ENCODE results near the gene AFG3L2. TPM values are rescaled to one million over a fixed set of nuclear protein-coding genes. Genes with fewer than 3 reads are reported as not detected.
A peak's percentile ranks its signal among the peaks of the same experiment; 100 is the strongest.

The AFG3L2 gene
- total and polyA plus RNA-seq, 2 of the 8 experiments (the other 6 are each of a cell fraction or from before 2014, with no cell fraction given): 29.7 to 84.8 TPM

GRCh38 chr18:12307701-12308385 lies 69.2 kb downstream of the AFG3L2 start, which contains the start of gene TUBB6:
TSS of gene TUBB6 (plus strand) at chr18:12308241. CDS start at chr18:12308293, 52 bp downstream.
- Histone ChIP-seq H4K8ac (ENCODE audit: extremely low read depth, insufficient read depth, low read length) (peak within 1 kb of the TSS; percentile 87), H3K14ac (ENCODE audit: insufficient read length) (no peak within 1 kb of the TSS), H2BK15ac (ENCODE audit: low read length) (no peak within 1 kb of the TSS; the same call in 1 of the 2 replicates), H3K23ac (ENCODE audit: insufficient read length) (no peak within 1 kb of the TSS), H3K4me2 (ENCODE audit: insufficient read depth in 1 of 2, low read depth in 2 of 2, low read length in 2 of 2) (peak within 1 kb of the TSS; percentile 78 to 94), H3K9me3 (ENCODE audit: insufficient read depth in 2 of 2, low read depth in 1 of 2, low read length in 1 of 2) (no peaks in the 10 kb centered on the region), H4K5ac (ENCODE audit: insufficient read length, low read depth, low read length) (no peak within 1 kb of the TSS), H4K20me1 (replicated peaks in 1 of 2; ENCODE audit: control insufficient read depth in 1 of 2, insufficient read depth in 2 of 2, low read length in 2 of 2) (peaks cover 0 to 3% of the 10 kb centered on the region in 2 experiments), H3K27ac (ENCODE audit: low read depth, low read length) (no peak within 1 kb of the TSS; the same call in 1 of the 2 replicates), H2AFZ (ENCODE audit: low read length) (0 out of 2 replicates have a peak within 1 kb of the TSS, but pooled peaks have one; percentile 20), H3K36me3 (ENCODE audit: control insufficient read depth in 2 of 4, insufficient read depth in 4 of 4, low read length in 3 of 4) (peaks cover 0 to 22% (median 6%) of the 10 kb centered on the region in 4 experiments; a peak in 4 of 8 replicates), H3K79me2 (ENCODE audit: control insufficient read depth in 1 of 2, insufficient read depth in 2 of 2, low read length in 2 of 2) (peaks cover 0 to 6% of the 10 kb centered on the region in 2 experiments; a peak in 3 of 4 replicates), H3K9ac (replicated peaks in 1 of 4; ENCODE audit: extremely low read depth in 1 of 4, low read depth in 3 of 4, low read length in 3 of 4) (peak within 1 kb of the TSS in 3 of 4 experiments; percentile 36 to 60 (median 42); a peak in 6 of 7 replicates), H3K4me3 (ENCODE audit: extremely low read depth in 1 of 4, insufficient read depth in 2 of 4, low read depth in 3 of 4, low read length in 4 of 4) (peak within 1 kb of the TSS; percentile 63 to 81 (median 70)), H3K23me2 (ENCODE audit: low read depth, low read length) (peaks cover 11% of the 10 kb centered on the region), H2BK120ac (replicated peaks; ENCODE audit: low read depth, low read length) (peak within 1 kb of the TSS; percentile 28), H4K91ac (replicated peaks; ENCODE audit: insufficient read length, low read length) (no peak within 1 kb of the TSS), H3K4ac (replicated peaks; ENCODE audit: insufficient read length, low read depth, low read length) (no peak within 1 kb of the TSS), H3K27me3 (replicated peaks in 1 of 4; ENCODE audit: control insufficient read depth in 3 of 4, extremely low read depth in 1 of 4, insufficient read depth in 3 of 4, low read length in 3 of 4) (peaks cover 0 to 29% (median 20%) of the 10 kb centered on the region in 4 experiments; a peak in 5 of 7 replicates), H3K4me1 (replicated peaks in 1 of 4; ENCODE audit: control insufficient read depth in 3 of 4, insufficient read depth in 4 of 4, low read length in 3 of 4) (peaks cover 0 to 16% (median 12%) of the 10 kb centered on the region in 4 experiments; a peak in 6 of 7 replicates), H2BK5ac (ENCODE audit: low read depth, low read length) (no peak within 1 kb of the TSS), H3K18ac (ENCODE audit: extremely low read depth, low read length) (peak within 1 kb of the TSS; percentile 60), H2BK20ac (ENCODE audit: low read length) (no peak within 1 kb of the TSS), H2AK5ac (ENCODE audit: low read depth, low read length) (no peak within 1 kb of the TSS), H3K79me1 (ENCODE audit: low read depth, low read length) (no peaks in the 10 kb centered on the region), H3K56ac (replicated peaks; ENCODE audit: insufficient read length, low read depth, low read length) (no peak within 1 kb of the TSS), H2BK12ac (ENCODE audit: low read depth, low read length) (no peak within 1 kb of the TSS)
- ChIA-PET CTCF (ENCODE audit: partially characterized antibody) (interaction anchor here (1.4 to 2.6 kb wide), 5 partner anchors 10 to 36 kb away, joined by 3 to 11 read pairs (median 7); no protein-coding TSS in a partner anchor), POLR2A (ENCODE audit: partially characterized antibody) (interaction anchor here (0.8 to 6.1 kb wide), 7 partner anchors 10 to 49 kb away, joined by 3 to 49 read pairs (median 3); no protein-coding TSS in a partner anchor)
- no peak for FAIRE-seq
- DNase-seq (ENCODE audit: low read depth in 1 of 2, low spot score in 2 of 2): peak in 1 of 2 experiments; percentile 81
- WGBS, 2 experiments (ENCODE audit: extremely low coverage in 1 of 2, insufficient coverage in 1 of 2, insufficient read length in 1 of 2, insufficient replicate concordance in 2 of 2, low coverage in 1 of 2, low lambda C conversion rate in 2 of 2, missing lambda C conversion rate in 1 of 2): 2% methylated on average over 9 of the region's 88 CpGs; no CpG with 5 or more reads in 1 of the 2 experiments
- TF ChIP-seq EGR1 (IDR thresholded peaks at IDR 0.05; ENCODE audit: borderline replicate concordance, low read depth, low read length): peak; percentile 8; the same call in 1 of the 2 replicates
- TF ChIP-seq USF2 (IDR thresholded peaks at IDR 0.05; ENCODE audit: low read length): no peak
- TF ChIP-seq HDAC6 (IDR thresholded peaks at IDR 0.05; ENCODE audit: low read depth, low read length): no peak
- TF ChIP-seq SAP30 (IDR thresholded peaks at IDR 0.05; ENCODE audit: insufficient read depth, insufficient replicate concordance, low read length): no peak
- no peak for TF ChIP-seq BRCA1 (IDR thresholded peaks at IDR 0.05; ENCODE audit: low read depth, low read length)
- TF ChIP-seq TAF1 (IDR thresholded peaks at IDR 0.05; ENCODE audit: low read depth, low read length): peak; percentile 88
- TF ChIP-seq TBP (IDR thresholded peaks at IDR 0.05; ENCODE audit: low read depth, low read length): peak; percentile 44; the same call in 1 of the 2 replicates
- peak; percentile 7; the same call in 1 of the 2 replicates for TF ChIP-seq RBBP5 (IDR thresholded peaks at IDR 0.05; ENCODE audit: borderline replicate concordance, low read depth, low read length)
- TF ChIP-seq CBX8 (IDR thresholded peaks at IDR 0.05; ENCODE audit: borderline replicate concordance, low read depth, low read length): no peak
- TF ChIP-seq EP300 (IDR thresholded peaks at IDR 0.05; ENCODE audit: borderline replicate concordance in 1 of 2, low read depth in 2 of 2, low read length in 2 of 2): no peak

Measured in H1 (cell line).